ENCODE measurements around the gene SMTNL2. TPM values are rescaled to one million over a fixed set of nuclear protein-coding genes. Genes with fewer than 3 reads are reported as not detected.

SMTNL2 gene
- polyA plus RNA-seq, 6 donors from 2014 or later, result not detected

- Mint-ChIP-seq H3K4me1 (no peaks in the 10 kb centered on the region), H3K27me3 (no peaks in the 10 kb centered on the region), H3K36me3 (peaks cover 0 to 8% of the 10 kb centered on the region in 2 donors), H3K9me3 (no peaks in the 10 kb centered on the region), H3K4me3 (no peak overlapping the region), H3K27ac (peak overlapping the region in 1 of 6 donors; percentile 69)
- no peak for DNase-seq
- ATAC-seq (ENCODE audit: low read depth in 2 of 2), result no peak
These were observed 42.9 kb upstream of the SMTNL2 start for GRCh38 chr17:4541328-4542002.

GRCh38 chr17:4542003-4542725 lies 42.2 kb upstream of the SMTNL2 start:
- ATAC-seq (ENCODE audit: low read depth in 2 of 2) (no peak), DNase-seq (no peak)
- Mint-ChIP-seq H3K36me3 (peaks cover 0 to 8% of the 10 kb centered on the region in 2 donors), H3K4me1 (no peaks in the 10 kb centered on the region), H3K27ac (peak overlapping the region in 1 of 6 donors; percentile 69), H3K9me3 (no peaks in the 10 kb centered on the region), H3K4me3 (no peak overlapping the region), H3K27me3 (no peaks in the 10 kb centered on the region)

GRCh38 chr17:4542726-4543191 lies 41.6 kb upstream of the SMTNL2 start:
- no peak overlapping the region for H3K27ac Mint-ChIP-seq
- H3K9me3 Mint-ChIP-seq, result no peaks in the 10 kb centered on the region
- H3K36me3 Mint-ChIP-seq, result peaks cover 0 to 8% of the 10 kb centered on the region in 2 donors

GRCh38 chr17:4543557-4544026 lies 40.7 kb upstream of the SMTNL2 start:
- H3K27me3 Mint-ChIP-seq, result no peaks in the 10 kb centered on the region
- H3K27ac Mint-ChIP-seq, result peak overlapping the region in 1 of 6 donors; percentile 45
- H3K9me3 Mint-ChIP-seq, result no peaks in the 10 kb centered on the region
- ATAC-seq (ENCODE audit: low read depth in 2 of 2), result no peak
- H3K4me1 Mint-ChIP-seq, result no peaks in the 10 kb centered on the region
- H3K4me3 Mint-ChIP-seq, result no peak overlapping the region
- no peak for DNase-seq
- peaks cover 0 to 8% of the 10 kb centered on the region in 2 donors for H3K36me3 Mint-ChIP-seq

More at GRCh38 chr17:4542726-4543191, 41.6 kb upstream of the SMTNL2 start:
- ATAC-seq (ENCODE audit: low read depth in 2 of 2) (no peak), DNase-seq (no peak)
- Mint-ChIP-seq H3K4me1 (no peaks in the 10 kb centered on the region), H3K4me3 (no peak overlapping the region), H3K27me3 (no peaks in the 10 kb centered on the region)

GRCh38 chr17:4544135-4544950 lies 40.0 kb upstream of the SMTNL2 start:
- Mint-ChIP-seq H3K4me1 (no peaks in the 10 kb centered on the region), H3K27me3 (no peaks in the 10 kb centered on the region), H3K36me3 (peaks cover 0 to 8% of the 10 kb centered on the region in 2 donors), H3K27ac (peak overlapping the region in 2 of 6 donors; percentile 45 to 72), H3K4me3 (no peak overlapping the region), H3K9me3 (no peaks in the 10 kb centered on the region)
- ATAC-seq (ENCODE audit: low read depth in 2 of 2), result no peak
- DNase-seq, result no peak

GRCh38 chr17:4544951-4545216 lies 39.4 kb upstream of the SMTNL2 start:
- H3K9me3 Mint-ChIP-seq, result no peaks in the 10 kb centered on the region
- H3K27ac Mint-ChIP-seq, result peak overlapping the region in 1 of 6 donors; percentile 36
- H3K27me3 Mint-ChIP-seq, result no peaks in the 10 kb centered on the region
- ATAC-seq (ENCODE audit: low read depth in 2 of 2) (no peak), DNase-seq (no peak)
- H3K36me3 Mint-ChIP-seq, result peaks cover 0 to 2% of the 10 kb centered on the region in 2 donors
- H3K4me3 Mint-ChIP-seq, result no peak overlapping the region
- H3K4me1 Mint-ChIP-seq, result no peaks in the 10 kb centered on the region

GRCh38 chr17:4545217-4545951 lies 38.9 kb upstream of the SMTNL2 start:
- no peaks in the 10 kb centered on the region for H3K27me3 Mint-ChIP-seq
- DNase-seq (no peak), ATAC-seq (ENCODE audit: low read depth in 2 of 2) (no peak)
- H3K4me3 Mint-ChIP-seq, result no peak overlapping the region
- peak overlapping the region in 2 of 6 donors; percentile 36 to 59 for H3K27ac Mint-ChIP-seq
- no peaks in the 10 kb centered on the region for H3K36me3 Mint-ChIP-seq
- H3K9me3 Mint-ChIP-seq, result no peaks in the 10 kb centered on the region
- no peaks in the 10 kb centered on the region for H3K4me1 Mint-ChIP-seq

- Mint-ChIP-seq H3K4me1 (no peaks in the 10 kb centered on the region), H3K4me3 (no peak overlapping the region), H3K27ac (no peak overlapping the region), H3K36me3 (peaks cover 0 to 5% of the 10 kb centered on the region in 2 donors), H3K27me3 (no peaks in the 10 kb centered on the region), H3K9me3 (no peaks in the 10 kb centered on the region)
- DNase-seq, result no peak
- no peak for ATAC-seq (ENCODE audit: low read depth in 2 of 2)
These were observed 37.0 kb upstream of the SMTNL2 start for GRCh38 chr17:4547118-4547906.

- no peaks in the 10 kb centered on the region for H3K27me3 Mint-ChIP-seq
- H3K4me1 Mint-ChIP-seq, result no peaks in the 10 kb centered on the region
- H3K36me3 Mint-ChIP-seq, result peaks cover 0 to 5% of the 10 kb centered on the region in 2 donors
- H3K9me3 Mint-ChIP-seq, result no peaks in the 10 kb centered on the region
- H3K4me3 Mint-ChIP-seq, result no peak overlapping the region
- ATAC-seq (ENCODE audit: low read depth in 2 of 2), result no peak
- DNase-seq, result no peak
- no peak overlapping the region for H3K27ac Mint-ChIP-seq
These were observed 36.3 kb upstream of the SMTNL2 start for GRCh38 chr17:4548061-4548461.

GRCh38 chr17:4548721-4549531 lies 35.4 kb upstream of the SMTNL2 start:
- ATAC-seq (ENCODE audit: low read depth in 2 of 2), result no peak
- DNase-seq, result no peak
- H3K36me3 Mint-ChIP-seq, result peaks cover 0 to 5% of the 10 kb centered on the region in 2 donors
- H3K27ac Mint-ChIP-seq, result no peak overlapping the region
- no peak overlapping the region for H3K4me3 Mint-ChIP-seq
- peaks cover 4 to 6% (median 5%) of the 10 kb centered on the region in 3 donors for H3K4me1 Mint-ChIP-seq
- no peaks in the 10 kb centered on the region for H3K27me3 Mint-ChIP-seq
- no peaks in the 10 kb centered on the region for H3K9me3 Mint-ChIP-seq

GRCh38 chr17:4549781-4550533 lies 34.4 kb upstream of the SMTNL2 start:
- H3K27ac Mint-ChIP-seq, result no peak overlapping the region
- peaks cover 12 to 15% (median 15%) of the 10 kb centered on the region in 3 donors for H3K4me1 Mint-ChIP-seq
- DNase-seq, result no peak
- no peak for ATAC-seq (ENCODE audit: low read depth in 2 of 2)
- H3K4me3 Mint-ChIP-seq, result peak overlapping the region in 1 of 8 donors; percentile 36
- no peaks in the 10 kb centered on the region for H3K27me3 Mint-ChIP-seq
- H3K9me3 Mint-ChIP-seq, result no peaks in the 10 kb centered on the region
- peaks cover 0 to 5% of the 10 kb centered on the region in 2 donors for H3K36me3 Mint-ChIP-seq

All from naive B cell (primary cell).